Rectal smooth muscle tissue (tissue), 1 donor: ENCODE measurements around the gene NOTCH2.
"Not testable (repeated sequence)": the region's sequence is repeated elsewhere in the genome, so short reads cannot be mapped to it uniquely, and the experiment has no call there.

Source experiments
- H3K27ac ChIP-seq: one replicate; pipeline ENCODE4 v1.7.0; 2013; ENCODE audit warnings: low read depth, low read length, inconsistent platforms
- H3K27me3 ChIP-seq: one replicate; pipeline ENCODE4 v1.7.0; 2013; ENCODE audit warnings: low read length; ENCODE audit not compliant: control insufficient read depth, insufficient read depth
- H3K36me3 ChIP-seq: one replicate; pipeline ENCODE4 v1.7.0; 2013; ENCODE audit warnings: low read length; ENCODE audit not compliant: control insufficient read depth, insufficient read depth
- H3K4me1 ChIP-seq: one replicate; pipeline ENCODE4 v1.7.0; 2013; ENCODE audit warnings: low read length; ENCODE audit not compliant: control insufficient read depth, insufficient read depth
- H3K4me3 ChIP-seq: one replicate; pipeline ENCODE4 v1.7.0; 2013; ENCODE audit warnings: low read length
- H3K9ac ChIP-seq: one replicate; pipeline ENCODE4 v1.7.0; 2013; ENCODE audit warnings: low read length

The NOTCH2 gene

GRCh38 chr1:120098986-120099759 is 29.7 kb upstream of the NOTCH2 start:
- H3K9ac ChIP-seq, H3K27me3 ChIP-seq: not testable (repeated sequence)

GRCh38 chr1:120096981-120097545 is 27.6 kb upstream of the NOTCH2 start:
- H3K9ac ChIP-seq, H3K4me1 ChIP-seq, H3K4me3 ChIP-seq, H3K27me3 ChIP-seq, H3K36me3 ChIP-seq, H3K27ac ChIP-seq: not testable (repeated sequence)

More at GRCh38 chr1:120098986-120099759, 29.7 kb upstream of the NOTCH2 start:
- H3K27ac ChIP-seq, H3K4me1 ChIP-seq, H3K36me3 ChIP-seq, H3K4me3 ChIP-seq: not testable (repeated sequence)

GRCh38 chr1:120093548-120094181 is 24.2 kb upstream of the NOTCH2 start:
- not testable (repeated sequence) for H3K4me3 ChIP-seq

GRCh38 chr1:120092232-120093218 is 23.1 kb upstream of the NOTCH2 start:
- not testable (repeated sequence) for H3K36me3 ChIP-seq, H3K27ac ChIP-seq, H3K27me3 ChIP-seq, H3K9ac ChIP-seq, H3K4me3 ChIP-seq, H3K4me1 ChIP-seq

More at GRCh38 chr1:120093548-120094181, 24.2 kb upstream of the NOTCH2 start:
- not testable (repeated sequence) for H3K4me1 ChIP-seq, H3K9ac ChIP-seq, H3K36me3 ChIP-seq, H3K27ac ChIP-seq, H3K27me3 ChIP-seq

GRCh38 chr1:120090830-120091229 is 21.4 kb upstream of the NOTCH2 start:
- not testable (repeated sequence) for H3K36me3 ChIP-seq, H3K4me1 ChIP-seq, H3K27me3 ChIP-seq, H3K27ac ChIP-seq, H3K4me3 ChIP-seq, H3K9ac ChIP-seq

GRCh38 chr1:120087959-120088358 is 18.5 kb upstream of the NOTCH2 start:
- H3K36me3 ChIP-seq, H3K27me3 ChIP-seq, H3K4me3 ChIP-seq, H3K27ac ChIP-seq, H3K4me1 ChIP-seq, H3K9ac ChIP-seq: not testable (repeated sequence)

GRCh38 chr1:120069920-120070214 is 405 bp upstream of the NOTCH2 start:
- not testable (repeated sequence) for H3K27ac ChIP-seq, H3K9ac ChIP-seq, H3K4me1 ChIP-seq, H3K36me3 ChIP-seq, H3K27me3 ChIP-seq, H3K4me3 ChIP-seq

GRCh38 chr1:120068683-120069066 is 787 bp downstream of the NOTCH2 start:
- not testable (repeated sequence) for H3K36me3 ChIP-seq, H3K4me1 ChIP-seq, H3K27me3 ChIP-seq, H3K9ac ChIP-seq, H3K27ac ChIP-seq
- peak overlapping the region; percentile 32 for H3K4me3 ChIP-seq

GRCh38 chr1:120048208-120048607 is 21.3 kb downstream of the NOTCH2 start:
- H3K4me3 ChIP-seq, H3K4me1 ChIP-seq, H3K27me3 ChIP-seq, H3K9ac ChIP-seq, H3K27ac ChIP-seq, H3K36me3 ChIP-seq: not testable (repeated sequence)

GRCh38 chr1:120041771-120042170 is 27.7 kb downstream of the NOTCH2 start:
- H3K36me3 ChIP-seq: not testable (repeated sequence)

GRCh38 chr1:120032253-120032652 is 37.2 kb downstream of the NOTCH2 start:
- not testable (repeated sequence) for H3K4me1 ChIP-seq, H3K27ac ChIP-seq

More at GRCh38 chr1:120041771-120042170, 27.7 kb downstream of the NOTCH2 start:
- H3K27me3 ChIP-seq, H3K4me3 ChIP-seq, H3K9ac ChIP-seq, H3K4me1 ChIP-seq, H3K27ac ChIP-seq: not testable (repeated sequence)

GRCh38 chr1:120023791-120024190 is 45.7 kb downstream of the NOTCH2 start:
- not testable (repeated sequence) for H3K27ac ChIP-seq, H3K36me3 ChIP-seq, H3K4me3 ChIP-seq, H3K9ac ChIP-seq, H3K27me3 ChIP-seq, H3K4me1 ChIP-seq

More at GRCh38 chr1:120032253-120032652, 37.2 kb downstream of the NOTCH2 start:
- not testable (repeated sequence) for H3K27me3 ChIP-seq, H3K9ac ChIP-seq, H3K36me3 ChIP-seq, H3K4me3 ChIP-seq
